HL-60 (cell line): Measurements from ENCODE around the gene CTSH.

Source experiments
- DNase-seq, 2 experiments: peaks; one replicate each; pipeline ENCODE4 v3.0.0-alpha.2; 2010 to 2020; ENCODE audit warnings: low read depth in 1 of 2, low spot score in 1 of 2
- H3K27ac ChIP-seq: fragments of 250-450 bp; sonication (Bioruptor Pico); replicated peaks from 2 replicates; pipeline ENCODE4 v1.5.1; 2020; ENCODE audit warnings: mild to moderate bottlenecking, moderate library complexity
- H3K27me3 ChIP-seq: fragments of 250-450 bp; sonication (Bioruptor Pico); 2 replicates; pipeline ENCODE4 v1.5.1; 2021; ENCODE audit warnings: mild to moderate bottlenecking, moderate library complexity; ENCODE audit not compliant: insufficient read depth, poor library complexity, severe bottlenecking
- H3K4me3 ChIP-seq: replicated peaks from 2 replicates; pipeline ENCODE4 v1.5.1; 2011; ENCODE audit warnings: mild to moderate bottlenecking, control low read depth, low read length; ENCODE audit not compliant: insufficient read depth
- GABPA ChIP-seq: IDR thresholded peaks from 2 replicates; pipeline ENCODE4 v1.6.1; 2012; ENCODE audit warnings: low read depth
- POLR2AphosphoS5 ChIP-seq: IDR thresholded peaks from 2 replicates; pipeline ENCODE4 v1.6.1; 2012; ENCODE audit warnings: low read depth
- SPI1 ChIP-seq: IDR thresholded peaks from 2 replicates; pipeline ENCODE4 v1.6.1; 2012; ENCODE audit warnings: low read depth, mild to moderate bottlenecking, borderline replicate concordance
- TF ChIP-seq, protein P1 (sequence below): IDR thresholded peaks from one replicate; pipeline ENCODE4 v1.5.1; 2011; ENCODE audit warnings: low read length, control low read depth, inconsistent platforms; ENCODE audit not compliant: insufficient read depth
- TF ChIP-seq, protein P2 (sequence below): IDR thresholded peaks from 2 replicates; pipeline ENCODE4 v1.6.1; 2012; ENCODE audit warnings: low read depth; ENCODE audit not compliant: insufficient replicate concordance

CTSH gene

DNA sequence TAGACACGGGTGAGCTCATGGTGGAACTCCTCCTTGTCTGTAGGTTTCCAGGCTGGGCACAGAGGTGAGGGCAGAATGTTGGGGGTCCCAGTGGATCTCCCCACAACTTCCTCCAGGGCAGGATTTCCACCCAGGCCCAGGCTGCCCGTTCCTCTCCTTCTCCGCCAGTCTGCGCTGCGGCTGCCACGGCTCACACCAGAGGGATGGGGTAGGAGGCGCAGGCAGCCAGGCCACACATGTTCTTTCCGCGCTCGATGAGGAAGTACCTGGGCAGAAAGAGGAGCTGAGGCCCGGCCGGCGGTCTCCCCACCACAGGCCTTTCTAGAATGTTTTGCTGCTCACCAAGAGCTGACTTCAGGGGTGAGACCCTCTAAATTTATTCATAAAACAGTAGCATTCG is 22.9 kb downstream of the CTSH start:
- Histone ChIP-seq H3K27me3 (no peaks in the 10 kb centered on the region), H3K27ac (peak overlapping the region; percentile 25), H3K4me3 (no peak overlapping the region)
- peak in 1 of 2 experiments; percentile 85 for DNase-seq
- TF ChIP-seq, protein P1, sequence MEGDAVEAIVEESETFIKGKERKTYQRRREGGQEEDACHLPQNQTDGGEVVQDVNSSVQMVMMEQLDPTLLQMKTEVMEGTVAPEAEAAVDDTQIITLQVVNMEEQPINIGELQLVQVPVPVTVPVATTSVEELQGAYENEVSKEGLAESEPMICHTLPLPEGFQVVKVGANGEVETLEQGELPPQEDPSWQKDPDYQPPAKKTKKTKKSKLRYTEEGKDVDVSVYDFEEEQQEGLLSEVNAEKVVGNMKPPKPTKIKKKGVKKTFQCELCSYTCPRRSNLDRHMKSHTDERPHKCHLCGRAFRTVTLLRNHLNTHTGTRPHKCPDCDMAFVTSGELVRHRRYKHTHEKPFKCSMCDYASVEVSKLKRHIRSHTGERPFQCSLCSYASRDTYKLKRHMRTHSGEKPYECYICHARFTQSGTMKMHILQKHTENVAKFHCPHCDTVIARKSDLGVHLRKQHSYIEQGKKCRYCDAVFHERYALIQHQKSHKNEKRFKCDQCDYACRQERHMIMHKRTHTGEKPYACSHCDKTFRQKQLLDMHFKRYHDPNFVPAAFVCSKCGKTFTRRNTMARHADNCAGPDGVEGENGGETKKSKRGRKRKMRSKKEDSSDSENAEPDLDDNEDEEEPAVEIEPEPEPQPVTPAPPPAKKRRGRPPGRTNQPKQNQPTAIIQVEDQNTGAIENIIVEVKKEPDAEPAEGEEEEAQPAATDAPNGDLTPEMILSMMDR: peak; percentile 11
- TF ChIP-seq POLR2AphosphoS5: 0 out of 2 replicates have a peak, but pooled peaks have one; percentile 19
- TF ChIP-seq GABPA: no peak
- TF ChIP-seq SPI1: peak; percentile 40; the same call in 1 of the 2 replicates
- TF ChIP-seq, protein P2, sequence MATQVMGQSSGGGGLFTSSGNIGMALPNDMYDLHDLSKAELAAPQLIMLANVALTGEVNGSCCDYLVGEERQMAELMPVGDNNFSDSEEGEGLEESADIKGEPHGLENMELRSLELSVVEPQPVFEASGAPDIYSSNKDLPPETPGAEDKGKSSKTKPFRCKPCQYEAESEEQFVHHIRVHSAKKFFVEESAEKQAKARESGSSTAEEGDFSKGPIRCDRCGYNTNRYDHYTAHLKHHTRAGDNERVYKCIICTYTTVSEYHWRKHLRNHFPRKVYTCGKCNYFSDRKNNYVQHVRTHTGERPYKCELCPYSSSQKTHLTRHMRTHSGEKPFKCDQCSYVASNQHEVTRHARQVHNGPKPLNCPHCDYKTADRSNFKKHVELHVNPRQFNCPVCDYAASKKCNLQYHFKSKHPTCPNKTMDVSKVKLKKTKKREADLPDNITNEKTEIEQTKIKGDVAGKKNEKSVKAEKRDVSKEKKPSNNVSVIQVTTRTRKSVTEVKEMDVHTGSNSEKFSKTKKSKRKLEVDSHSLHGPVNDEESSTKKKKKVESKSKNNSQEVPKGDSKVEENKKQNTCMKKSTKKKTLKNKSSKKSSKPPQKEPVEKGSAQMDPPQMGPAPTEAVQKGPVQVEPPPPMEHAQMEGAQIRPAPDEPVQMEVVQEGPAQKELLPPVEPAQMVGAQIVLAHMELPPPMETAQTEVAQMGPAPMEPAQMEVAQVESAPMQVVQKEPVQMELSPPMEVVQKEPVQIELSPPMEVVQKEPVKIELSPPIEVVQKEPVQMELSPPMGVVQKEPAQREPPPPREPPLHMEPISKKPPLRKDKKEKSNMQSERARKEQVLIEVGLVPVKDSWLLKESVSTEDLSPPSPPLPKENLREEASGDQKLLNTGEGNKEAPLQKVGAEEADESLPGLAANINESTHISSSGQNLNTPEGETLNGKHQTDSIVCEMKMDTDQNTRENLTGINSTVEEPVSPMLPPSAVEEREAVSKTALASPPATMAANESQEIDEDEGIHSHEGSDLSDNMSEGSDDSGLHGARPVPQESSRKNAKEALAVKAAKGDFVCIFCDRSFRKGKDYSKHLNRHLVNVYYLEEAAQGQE: no peak

DNA sequence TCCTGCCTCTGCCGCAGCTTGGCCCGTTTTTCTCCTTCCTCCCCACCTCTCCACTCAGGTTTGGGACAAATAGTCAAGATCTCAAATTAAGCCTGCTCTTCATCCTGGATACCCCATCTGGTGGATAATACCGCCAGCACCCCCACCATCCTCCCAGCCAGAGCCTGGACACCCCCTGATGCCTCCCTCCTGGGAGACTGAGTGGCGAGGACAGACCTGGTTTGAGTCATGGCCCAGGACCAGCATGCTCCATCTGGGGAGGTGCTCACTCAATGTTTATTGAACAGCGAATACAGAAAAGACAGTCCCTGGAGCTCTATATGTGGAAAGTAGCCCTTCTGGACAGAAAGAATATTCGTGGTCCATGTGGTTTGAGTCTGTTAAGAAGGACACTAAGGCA is 23.3 kb downstream of the CTSH start:
- no peaks in the 10 kb centered on the region for H3K27me3 ChIP-seq
- no peak for DNase-seq
- no peak for TF ChIP-seq GABPA
- TF ChIP-seq, protein P1: no peak
- no peak for TF ChIP-seq SPI1
- TF ChIP-seq, protein P2: no peak
- no peak for TF ChIP-seq POLR2AphosphoS5
- no peak overlapping the region for H3K4me3 ChIP-seq
- peak overlapping the region; percentile 25; the same call in 1 of the 2 replicates for H3K27ac ChIP-seq

DNA sequence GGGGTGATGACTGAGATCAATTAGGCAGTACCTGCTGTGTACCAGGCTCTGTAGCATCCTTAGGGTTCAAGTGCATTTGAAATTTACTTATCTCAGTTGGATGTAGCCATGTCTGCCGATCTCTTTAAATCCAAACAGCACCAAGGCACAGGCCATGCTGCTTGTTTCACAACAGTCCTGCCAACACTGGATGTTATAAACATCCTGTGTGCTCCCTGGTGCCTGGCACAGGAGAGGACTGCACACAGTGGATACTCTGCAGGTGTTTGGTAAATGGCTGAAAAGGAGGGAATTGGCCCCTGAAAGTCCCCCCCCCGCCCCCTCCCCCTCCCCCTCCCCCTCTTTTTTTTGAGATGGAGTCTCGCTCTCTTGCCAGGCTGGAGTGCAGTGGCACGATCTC is 27.0 kb downstream of the CTSH start:
- TF ChIP-seq GABPA: no peak
- no peak for TF ChIP-seq POLR2AphosphoS5
- no peak for TF ChIP-seq SPI1
- TF ChIP-seq, protein P1: no peak
- TF ChIP-seq, protein P2: no peak
- no peaks in the 10 kb centered on the region for H3K27me3 ChIP-seq
- no peak for DNase-seq
- H3K27ac ChIP-seq: no peak overlapping the region
- no peak overlapping the region for H3K4me3 ChIP-seq
